B cell (primary cell): Measurements from ENCODE around the gene ZFAND6.

ENCODE experiments used
- CTCF ChIP-seq: fragments of 200-600 bp; IDR thresholded peaks from one replicate; pipeline ENCODE4 v1.8.0; 2022; ENCODE audit warnings: antibody characterized with exemption, mild to moderate bottlenecking
- EZH2 ChIP-seq: IDR thresholded peaks from 2 replicates; pipeline ENCODE4 v1.6.1; 2012; ENCODE audit warnings: borderline replicate concordance, low read depth, mild to moderate bottlenecking, moderate library complexity, low read length; ENCODE audit not compliant: insufficient read depth, poor library complexity, severe bottlenecking

- TF ChIP-seq CTCF (no peak), EZH2 (no peak)
Measured at GRCh38 chr15:80095511-80095910, 36.0 kb downstream of the ZFAND6 start.
